NCI-H526 (cell line): ENCODE data around the gene RAI14.
"Not testable (repeated sequence)": the region's sequence is repeated elsewhere in the genome, so short reads cannot be mapped to it uniquely, and the experiment has no call there.

Experiments
- DNase-seq, 2 experiments: peaks; one replicate each; lab custom pipeline; 2025; lab: John Stamatoyannopoulos, UW

The RAI14 gene

GRCh38 chr5:34770486-34770885 lies 114.4 kb downstream of the RAI14 start:
- DNase-seq, result no peak

GRCh38 chr5:34771076-34771475 lies 114.9 kb downstream of the RAI14 start:
- no peak for DNase-seq

- DNase-seq, result no peak
Observed at GRCh38 chr5:34772267-34773098, 116.4 kb downstream of the RAI14 start.

- no peak for DNase-seq
Observed at GRCh38 chr5:34774139-34774538, 118.0 kb downstream of the RAI14 start.

GRCh38 chr5:34774678-34775077 lies 118.5 kb downstream of the RAI14 start:
- not testable (repeated sequence) for DNase-seq

- no peak for DNase-seq
Observed at GRCh38 chr5:34775886-34776285, 119.8 kb downstream of the RAI14 start.

GRCh38 chr5:34778091-34778850 lies 122.1 kb downstream of the RAI14 start:
- no peak for DNase-seq

- not testable (repeated sequence) for DNase-seq
Observed at GRCh38 chr5:34783892-34784291, 127.8 kb downstream of the RAI14 start.

- no peak for DNase-seq
Observed at GRCh38 chr5:34787035-34787434, 130.9 kb downstream of the RAI14 start.

- no peak for DNase-seq
Observed at GRCh38 chr5:34789021-34789531, 132.9 kb downstream of the RAI14 start.

GRCh38 chr5:34789639-34790038 lies 133.5 kb downstream of the RAI14 start:
- no peak for DNase-seq

GRCh38 chr5:34790069-34790468 lies 133.9 kb downstream of the RAI14 start:
- no peak for DNase-seq

- DNase-seq, result no peak
Observed at GRCh38 chr5:34791761-34792244, 135.7 kb downstream of the RAI14 start.

GRCh38 chr5:34802834-34803563 lies 146.9 kb downstream of the RAI14 start:
- DNase-seq, result no peak

GRCh38 chr5:34803974-34804732 lies 148.0 kb downstream of the RAI14 start:
- DNase-seq, result no peak

- DNase-seq, result no peak
Observed at GRCh38 chr5:34804913-34805312, 148.8 kb downstream of the RAI14 start.

- no peak for DNase-seq
Observed at GRCh38 chr5:34806532-34806931, 150.4 kb downstream of the RAI14 start.

- DNase-seq, result no peak
Observed at GRCh38 chr5:34811706-34812105, 155.6 kb downstream of the RAI14 start.

- no peak for DNase-seq
Observed at GRCh38 chr5:34813509-34813908, 157.4 kb downstream of the RAI14 start.

GRCh38 chr5:34817558-34818351 lies 161.6 kb downstream of the RAI14 start:
- no peak for DNase-seq

- no peak for DNase-seq
Observed at GRCh38 chr5:34818717-34819116, 162.6 kb downstream of the RAI14 start.
